NCI-H1417 treated with DMSO at 0.1 percent for 48 hours (cell line): ENCODE measurements around the gene RFNG.
"Not testable (repeated sequence)": the region's sequence is repeated elsewhere in the genome, so short reads cannot be mapped to it uniquely, and the experiment has no call there.

ENCODE experiments used
- DNase-seq: peaks from one replicate; lab custom pipeline; 2025; lab: John Stamatoyannopoulos, UW

The RFNG gene

DNA sequence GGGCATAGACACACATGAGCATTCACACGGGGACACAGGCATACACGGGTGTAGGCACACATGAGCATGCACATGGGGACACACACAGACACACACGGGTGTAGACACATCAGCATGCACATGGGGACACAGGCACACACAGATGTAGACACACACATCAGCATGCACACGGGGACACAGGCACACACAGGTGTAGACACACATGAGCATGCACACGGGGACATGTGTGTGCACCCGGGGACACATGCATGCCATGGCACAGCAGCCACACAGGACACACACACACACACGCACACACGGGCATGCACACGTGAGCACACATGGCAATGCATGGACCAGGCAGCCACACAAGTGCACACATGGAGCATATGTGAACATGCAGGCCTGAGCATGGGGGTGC lies 9.0 kb downstream of the RFNG start:
- no peak for DNase-seq

DNA sequence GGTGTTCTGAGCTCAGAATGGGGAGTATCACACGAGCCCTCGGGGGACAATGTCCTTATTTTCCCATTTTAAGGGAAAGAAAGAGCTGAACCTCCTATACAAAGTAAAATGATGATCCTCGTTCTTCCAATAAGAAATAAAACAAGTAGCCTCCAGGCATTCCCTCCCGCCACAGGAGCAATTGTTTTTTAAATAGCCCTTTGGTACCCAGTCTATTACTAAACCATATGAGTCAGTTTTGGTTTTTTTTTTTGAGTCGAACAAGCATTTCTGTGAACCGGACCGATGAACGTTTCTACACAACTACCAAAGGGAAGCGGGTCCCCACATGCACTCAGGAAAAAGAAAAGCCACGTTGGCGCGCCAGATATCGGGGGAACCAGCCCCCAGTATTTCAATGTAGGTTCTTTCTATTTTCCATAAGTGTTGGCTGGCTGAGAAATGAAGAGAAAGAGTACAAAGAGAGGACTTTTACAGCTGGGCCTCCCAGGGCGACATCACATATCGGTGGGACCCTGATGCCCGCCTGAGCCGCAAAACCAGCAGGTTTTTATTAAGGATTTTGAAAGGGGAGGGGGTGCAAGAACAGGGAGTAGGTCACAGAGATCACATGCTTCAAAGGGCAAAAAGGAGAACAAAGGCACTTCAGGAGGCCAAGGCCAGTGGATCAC lies 10.3 kb downstream of the RFNG start:
- DNase-seq = no peak

DNA sequence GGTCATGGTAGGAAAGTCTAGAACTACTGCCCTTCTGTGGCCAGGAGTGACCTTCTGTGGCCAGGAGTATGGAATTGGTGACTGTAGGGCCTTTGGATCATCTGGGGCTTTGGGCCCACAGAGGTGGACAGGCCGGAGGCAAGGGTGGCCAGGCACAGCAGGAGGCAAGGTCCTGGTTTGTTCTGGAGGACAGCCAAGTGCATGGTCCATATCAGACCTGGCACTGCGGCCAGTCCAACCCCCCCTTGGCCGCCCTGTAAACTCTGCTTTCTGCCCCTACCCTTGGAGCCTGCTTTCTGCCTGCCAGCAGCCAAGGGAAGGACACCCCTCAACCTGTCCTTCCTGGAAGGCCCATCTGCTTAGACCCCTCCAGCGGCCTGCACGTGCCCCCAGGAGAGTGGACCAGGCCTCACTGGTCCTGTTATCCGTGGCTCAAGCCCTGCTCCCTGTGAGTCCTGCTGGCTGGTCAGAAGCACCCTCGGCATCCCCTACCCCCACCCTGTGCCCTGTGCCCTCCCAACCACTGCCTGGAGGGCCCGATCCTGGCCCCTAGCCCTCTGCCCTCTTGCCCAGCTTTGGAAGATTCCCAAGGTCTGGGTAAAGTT lies 11.8 kb downstream of the RFNG start:
- DNase-seq = no peak

DNA sequence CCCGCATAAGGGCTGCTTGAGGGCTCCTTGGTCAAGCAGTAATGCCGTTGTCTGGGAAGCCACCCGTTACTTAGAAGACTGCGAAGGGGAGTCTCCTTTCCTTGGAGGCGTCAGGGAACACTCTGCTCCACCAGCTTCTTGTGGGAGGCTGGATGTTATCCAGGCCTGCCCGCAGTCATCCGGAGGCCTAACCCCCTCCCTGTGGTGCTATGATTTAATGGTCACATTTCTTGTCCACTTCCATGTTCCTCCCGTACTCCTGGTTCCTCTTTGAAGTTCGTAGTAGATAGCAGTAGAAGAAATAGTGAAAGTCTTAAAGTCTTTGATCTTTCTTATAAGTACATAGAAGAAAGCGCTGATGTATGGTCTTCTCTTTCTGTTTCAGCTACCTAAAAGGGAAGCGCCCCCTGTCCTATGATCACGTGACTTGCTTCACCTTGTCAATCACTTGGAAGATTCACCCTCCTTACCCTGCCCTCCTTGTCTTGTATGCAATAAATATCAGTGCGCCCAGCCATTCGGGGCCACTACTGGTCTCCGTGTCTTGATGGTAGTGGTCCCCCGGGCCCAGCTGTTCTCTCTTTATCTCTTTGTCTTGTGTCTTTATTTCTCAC lies 12.7 kb downstream of the RFNG start:
- not testable (repeated sequence) for DNase-seq

DNA sequence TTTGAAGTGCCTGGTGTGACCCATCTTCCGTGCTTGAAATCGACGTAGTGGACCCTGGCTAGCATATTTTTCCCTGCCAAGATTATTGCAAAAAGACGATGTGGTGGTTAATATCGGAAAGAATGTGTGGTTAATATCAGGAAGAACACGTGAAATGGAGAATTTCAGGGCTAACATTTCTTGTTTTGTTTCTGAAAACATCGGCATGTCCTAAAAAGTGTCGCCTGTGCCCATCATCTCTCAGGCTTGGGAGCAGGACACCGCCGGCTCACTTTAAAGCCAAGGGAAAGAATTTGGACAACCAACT lies 13.8 kb downstream of the RFNG start:
- no peak for DNase-seq

DNA sequence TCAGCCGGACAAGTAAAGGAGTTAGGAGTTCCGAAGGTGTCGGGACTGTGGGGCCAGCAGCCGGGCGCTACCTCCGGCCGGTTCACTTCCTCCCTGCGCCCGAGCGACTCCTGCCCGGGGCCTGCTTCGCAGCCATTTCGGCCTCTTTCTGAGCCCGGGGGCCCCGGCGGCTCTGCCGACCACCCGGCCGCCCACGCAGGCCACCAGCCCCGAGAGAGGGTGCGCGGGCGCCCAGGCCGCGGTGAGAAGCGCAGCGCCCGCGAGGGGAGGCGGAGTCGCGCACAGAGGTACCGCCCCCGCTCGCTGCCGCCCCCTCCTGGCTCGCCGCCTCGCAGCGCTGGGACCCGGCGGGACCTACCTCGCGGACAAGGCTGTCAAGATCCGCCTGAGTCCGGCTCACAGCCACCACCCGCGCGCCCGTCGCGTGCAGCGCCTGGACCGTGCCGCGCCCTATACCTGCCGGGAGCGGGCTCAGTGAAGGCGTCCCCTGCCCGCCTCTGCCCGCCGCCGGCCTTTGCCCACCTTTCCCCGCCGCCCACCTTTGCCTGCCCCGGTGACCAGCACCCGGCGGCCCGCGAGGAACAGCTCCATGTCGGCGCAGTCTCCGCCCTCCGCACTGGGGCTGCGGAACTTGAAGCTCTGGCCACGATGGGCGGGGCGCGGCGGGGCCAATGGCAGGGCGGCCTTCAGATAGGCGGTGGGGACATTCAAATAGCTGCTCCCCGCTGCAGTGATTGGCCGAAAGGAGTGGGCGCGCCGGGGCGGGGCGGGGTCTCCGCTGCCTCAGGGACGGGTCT lies 14.3 kb downstream of the RFNG start, which contains the start of gene DCXR:
Gene DCXR (minus strand): TSS at position 606 of the 797 bp plus-strand sequence. CDS start 15 bp downstream, at position 591.
- peak; percentile 63 for DNase-seq

DNA sequence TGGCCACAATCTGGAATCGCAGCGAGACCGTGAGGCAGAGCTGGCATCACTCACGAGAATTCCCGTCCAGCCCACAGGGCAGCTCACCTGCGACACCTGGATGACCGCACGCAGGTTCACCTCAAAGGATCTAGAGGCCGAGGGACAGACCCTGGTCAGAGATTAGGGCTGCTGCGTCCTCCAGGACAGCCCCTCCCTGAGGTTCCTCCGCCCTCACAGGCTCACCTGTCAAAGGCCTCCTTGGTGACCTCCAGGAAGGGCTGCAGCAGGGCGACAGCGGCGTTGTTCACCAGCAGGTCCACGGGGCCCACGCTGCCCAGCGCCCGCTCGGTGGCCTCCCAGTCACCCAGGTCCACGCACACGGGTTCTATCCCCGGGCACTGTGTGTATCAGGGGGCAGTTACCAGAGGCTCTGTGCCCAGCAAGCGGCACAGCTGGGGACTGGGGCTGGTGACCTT lies 14.9 kb downstream of the RFNG start:
- no peak for DNase-seq

DNA sequence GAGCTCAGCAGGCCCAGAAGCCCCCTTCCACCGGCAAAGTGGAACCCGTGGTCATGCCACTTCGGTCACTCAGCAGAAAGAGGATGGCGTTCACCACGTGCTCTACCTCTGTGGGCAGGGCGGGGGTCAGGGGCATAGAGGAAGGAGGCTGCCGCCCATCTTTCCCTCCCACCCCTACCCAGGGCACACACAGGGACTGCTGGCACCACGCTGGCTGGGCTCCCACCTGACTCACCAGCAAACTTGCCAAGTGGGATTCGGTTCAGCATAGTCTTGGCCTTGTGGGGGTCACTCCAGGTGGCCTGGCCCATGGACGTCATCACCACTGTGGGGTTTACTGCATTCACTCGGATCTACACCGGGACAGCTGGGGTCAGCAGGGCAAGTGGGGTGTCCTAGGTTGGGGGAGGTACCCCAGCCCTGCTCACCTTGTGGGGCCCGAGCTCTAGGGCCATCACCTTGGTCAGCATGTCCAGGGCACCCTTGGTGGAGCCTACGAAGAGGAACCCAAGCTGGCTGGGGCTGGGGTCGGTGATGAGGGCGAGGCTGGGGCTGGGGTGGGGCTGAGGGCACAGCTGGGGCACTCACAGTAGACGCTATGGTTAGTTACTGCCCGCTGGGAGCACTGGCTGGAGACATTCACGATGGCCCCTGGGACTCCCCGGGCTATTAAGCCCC lies 15.5 kb downstream of the RFNG start:
- DNase-seq = no peak

DNA sequence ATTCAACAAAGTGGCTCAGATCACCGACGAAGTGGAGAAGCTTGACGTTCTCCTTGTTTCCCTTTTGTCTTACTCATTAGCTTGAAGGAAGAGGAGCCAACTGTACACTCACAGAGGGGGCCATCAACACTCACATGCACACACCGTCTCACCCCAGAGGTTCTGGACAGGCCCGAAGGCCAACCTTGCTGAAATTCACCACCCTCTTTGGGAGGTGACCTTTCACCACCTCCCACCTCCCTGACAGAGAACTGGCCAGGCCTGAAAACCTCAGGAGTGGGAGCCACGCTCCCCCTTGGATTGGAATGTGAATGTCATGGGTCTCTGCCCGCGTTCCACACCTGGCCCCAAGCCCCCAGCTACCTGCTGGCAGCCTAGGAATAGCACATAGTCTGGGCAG lies 16.1 kb downstream of the RFNG start:
- DNase-seq = no peak

DNA sequence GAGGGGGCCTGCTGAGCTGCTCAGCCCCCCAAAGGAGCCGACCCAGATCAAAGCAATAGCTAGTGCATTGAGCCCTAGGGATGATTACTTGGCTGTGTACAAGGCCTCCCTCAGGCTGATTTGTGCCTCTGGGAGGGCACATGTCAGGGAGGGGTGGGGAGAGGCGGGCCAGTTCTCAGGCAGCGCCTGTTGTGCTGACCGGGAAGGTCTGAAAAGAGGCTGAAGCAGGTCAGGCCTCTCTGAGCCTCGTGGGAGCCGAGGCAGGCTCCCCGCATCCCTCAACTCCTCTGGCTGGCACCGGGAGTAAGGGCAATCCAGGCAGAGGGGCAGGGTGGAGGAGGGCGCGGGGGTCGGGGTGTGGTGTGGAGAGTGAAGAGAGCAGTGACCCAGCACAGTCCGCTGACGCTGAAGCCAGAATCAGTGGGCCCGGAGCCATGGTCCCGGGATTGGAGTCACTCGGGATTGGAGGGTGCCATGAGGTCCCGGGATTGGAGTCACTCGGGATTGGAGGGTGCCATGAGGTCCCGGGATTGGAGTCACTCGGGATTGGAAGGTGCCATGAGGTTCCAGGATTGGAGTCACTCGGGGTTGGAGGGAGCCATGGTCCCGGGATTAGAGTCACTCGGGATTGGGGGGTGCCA lies 17.1 kb downstream of the RFNG start:
- no peak for DNase-seq

DNA sequence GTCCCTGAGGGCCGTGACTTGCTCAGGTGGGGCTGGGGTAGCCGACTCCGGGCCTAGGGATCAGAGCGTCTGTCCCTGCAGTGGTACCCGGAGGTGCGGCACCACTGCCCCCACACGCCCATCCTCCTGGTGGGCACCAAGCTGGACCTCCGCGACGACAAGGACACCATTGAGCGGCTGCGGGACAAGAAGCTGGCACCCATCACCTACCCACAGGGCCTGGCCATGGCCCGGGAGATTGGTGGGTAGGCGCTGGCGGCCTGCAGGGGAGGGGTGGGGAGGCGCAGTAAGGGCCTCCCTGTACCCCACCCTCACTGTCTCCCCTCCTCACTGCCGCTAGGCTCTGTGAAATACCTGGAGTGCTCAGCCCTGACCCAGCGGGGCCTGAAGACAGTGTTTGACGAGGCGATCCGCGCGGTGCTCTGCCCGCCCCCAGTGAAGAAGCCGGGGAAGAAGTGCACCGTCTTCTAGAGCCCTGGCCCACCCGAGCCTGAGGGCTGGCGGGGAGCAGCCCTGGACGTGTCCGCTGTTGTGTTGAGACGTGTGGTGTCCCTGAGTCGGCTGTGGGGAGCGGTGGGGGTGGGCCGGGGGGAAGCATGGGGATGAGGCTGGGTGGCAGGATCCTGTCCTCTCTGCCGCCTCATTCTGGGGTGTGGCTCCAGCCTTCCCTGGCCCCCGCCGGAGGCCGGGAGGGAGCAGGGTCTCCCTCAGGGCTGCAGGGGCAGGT lies 18.1 kb downstream of the RFNG start:
- DNase-seq = no peak

DNA sequence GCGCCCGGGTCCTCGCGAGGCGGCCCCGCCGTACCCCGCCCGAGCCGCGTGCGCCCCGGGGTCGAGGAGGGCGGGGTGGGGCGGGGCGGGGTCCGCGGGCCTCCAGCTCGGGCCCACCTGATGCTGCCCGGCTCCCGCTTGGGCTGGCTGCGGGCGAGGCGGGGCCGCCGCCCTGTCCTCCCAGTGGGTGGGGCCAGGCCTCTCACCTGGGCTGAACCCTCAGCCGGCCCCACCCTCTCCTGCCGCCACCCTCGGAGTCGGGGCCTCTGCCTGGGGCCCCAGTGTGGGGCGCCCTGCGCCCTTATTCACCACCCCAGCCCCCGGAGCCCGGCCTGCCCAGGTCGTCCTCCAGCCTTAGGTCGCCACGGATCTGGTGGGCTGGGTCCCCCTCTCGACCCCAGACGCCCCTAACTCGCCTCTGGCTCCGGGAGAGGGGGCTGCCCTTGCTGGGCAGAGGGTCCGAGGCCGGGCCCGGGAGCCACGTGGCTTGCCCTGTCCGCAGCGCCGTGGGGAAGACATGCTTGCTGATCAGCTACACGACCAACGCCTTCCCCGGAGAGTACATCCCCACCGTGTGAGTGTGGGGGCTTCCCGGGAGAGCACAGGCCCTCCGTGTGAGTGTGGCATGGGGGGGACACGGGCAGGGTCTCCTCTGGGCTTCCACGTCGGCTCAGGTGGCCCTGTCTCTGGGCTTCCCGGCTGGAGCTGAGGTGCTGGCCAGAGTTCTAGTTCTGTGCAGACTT lies 19.6 kb downstream of the RFNG start:
- DNase-seq = no peak

DNA sequence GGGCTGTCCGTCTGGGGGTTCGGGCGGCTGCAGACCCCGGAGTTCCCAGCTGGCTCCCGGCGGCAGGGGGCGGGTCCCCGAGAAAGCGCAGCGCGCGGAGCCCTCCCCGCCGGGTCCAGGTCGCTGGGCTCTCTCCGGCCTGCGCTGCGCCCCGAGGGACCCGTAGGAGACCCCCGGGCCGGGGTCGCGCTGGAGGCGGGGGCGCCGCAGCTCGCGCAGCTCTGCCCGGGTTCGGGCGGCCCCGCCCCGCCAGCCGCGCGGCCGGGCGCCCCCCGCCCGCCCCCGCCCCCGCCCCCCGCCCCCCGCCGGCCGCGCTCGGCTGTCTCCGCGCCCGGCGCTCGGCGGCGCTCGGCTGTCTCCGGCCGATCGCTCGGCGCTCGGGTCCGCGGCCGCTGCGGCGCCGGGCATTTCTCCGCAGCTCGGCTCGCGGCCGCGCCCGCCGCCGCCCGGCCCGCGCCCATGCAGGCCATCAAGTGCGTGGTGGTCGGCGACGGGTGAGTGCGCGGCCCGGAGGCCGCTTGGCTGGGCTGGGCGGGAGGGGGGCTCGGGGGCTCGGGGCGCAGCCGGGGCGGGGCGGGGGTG lies 20.2 kb downstream of the RFNG start, which contains the start of gene RAC3:
Gene RAC3 (plus strand): TSS at position 376 of the 582 bp plus-strand sequence. CDS start 84 bp downstream, at position 460.
- no peak for DNase-seq

DNA sequence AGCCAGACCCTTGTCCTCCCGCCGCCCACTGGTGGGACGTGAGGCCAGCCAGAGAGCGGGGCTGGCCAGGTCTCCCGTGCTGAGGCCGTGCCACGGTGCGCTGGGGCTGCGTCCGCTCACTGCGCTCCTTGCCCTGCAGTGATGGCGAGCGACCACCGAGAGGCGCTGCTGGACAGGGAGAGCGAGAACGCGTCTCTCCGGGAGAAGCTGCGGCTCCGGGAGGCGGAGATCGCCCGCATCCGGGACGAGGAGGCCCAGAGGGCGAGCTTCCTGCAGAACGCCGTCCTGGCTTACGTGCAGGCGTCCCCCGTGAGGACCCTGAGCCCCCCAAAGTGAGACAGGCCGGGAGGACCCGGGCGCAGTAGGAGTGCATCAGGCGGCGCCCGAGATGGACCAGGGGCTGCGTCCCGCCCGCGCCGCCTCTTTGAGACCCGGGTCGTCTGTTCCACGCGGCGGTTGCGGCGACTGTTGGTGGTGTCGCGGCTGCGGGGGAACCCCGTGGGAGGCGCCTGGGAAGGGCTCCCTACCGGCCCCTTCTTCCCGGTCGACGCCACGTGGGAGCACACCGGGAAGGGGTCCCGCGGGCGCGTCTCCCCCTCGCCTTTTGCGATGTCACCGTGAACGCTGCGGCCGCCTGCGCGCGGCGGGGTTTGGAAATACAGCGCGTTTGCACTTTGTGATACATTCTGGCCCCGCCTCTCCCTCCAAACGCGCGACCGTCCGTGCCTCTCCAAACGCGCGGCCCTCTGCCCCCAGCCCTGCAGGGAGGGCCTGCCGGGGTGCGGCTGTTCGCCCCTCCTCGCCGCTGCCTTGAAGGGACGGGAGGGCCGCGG lies 20.9 kb downstream of the RFNG start:
- no peak for DNase-seq

DNA sequence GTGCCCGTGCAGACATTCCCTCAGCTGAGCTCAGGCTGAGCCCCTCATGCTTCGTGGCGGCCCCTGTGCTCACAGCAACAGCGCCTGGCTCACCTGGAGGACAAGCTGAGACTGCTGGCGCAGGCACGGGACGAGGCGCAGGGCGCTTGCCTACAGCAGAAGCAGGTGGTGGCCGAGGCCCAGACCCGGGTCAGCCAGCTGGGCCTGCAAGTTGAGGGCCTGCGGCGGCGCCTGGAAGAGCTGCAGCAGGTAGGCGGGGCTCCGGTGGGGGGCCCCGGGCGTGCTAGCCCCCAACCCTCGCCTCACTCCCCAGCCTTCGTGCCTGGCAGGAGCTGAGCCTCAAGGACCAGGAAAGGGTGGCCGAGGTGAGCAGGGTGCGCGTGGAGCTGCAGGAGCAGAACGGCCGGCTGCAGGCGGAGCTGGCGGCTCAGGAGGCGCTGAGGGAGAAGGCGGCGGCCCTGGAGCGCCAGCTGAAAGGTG lies 21.6 kb downstream of the RFNG start:
- no peak for DNase-seq

DNA sequence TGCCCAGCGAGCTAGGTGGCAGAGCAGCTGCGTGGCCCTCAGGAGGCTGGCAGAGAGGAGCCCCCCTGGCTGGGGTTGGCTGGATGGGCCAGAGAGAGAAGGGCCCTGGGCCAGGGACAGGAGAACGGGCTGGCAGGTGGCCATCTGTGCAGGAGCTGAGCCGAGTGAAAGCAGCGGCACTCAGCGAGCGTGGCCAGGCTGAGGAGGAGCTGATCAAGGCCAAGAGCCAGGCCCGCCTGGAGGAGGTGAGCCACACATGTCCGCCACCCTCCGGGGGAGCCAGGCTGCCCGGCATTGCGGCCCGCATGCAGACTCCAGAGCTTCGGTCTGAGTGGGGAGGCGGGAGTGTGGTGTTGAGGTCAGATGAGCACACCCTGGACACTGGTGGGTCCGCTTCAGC lies 22.2 kb downstream of the RFNG start:
- DNase-seq = no peak

DNA sequence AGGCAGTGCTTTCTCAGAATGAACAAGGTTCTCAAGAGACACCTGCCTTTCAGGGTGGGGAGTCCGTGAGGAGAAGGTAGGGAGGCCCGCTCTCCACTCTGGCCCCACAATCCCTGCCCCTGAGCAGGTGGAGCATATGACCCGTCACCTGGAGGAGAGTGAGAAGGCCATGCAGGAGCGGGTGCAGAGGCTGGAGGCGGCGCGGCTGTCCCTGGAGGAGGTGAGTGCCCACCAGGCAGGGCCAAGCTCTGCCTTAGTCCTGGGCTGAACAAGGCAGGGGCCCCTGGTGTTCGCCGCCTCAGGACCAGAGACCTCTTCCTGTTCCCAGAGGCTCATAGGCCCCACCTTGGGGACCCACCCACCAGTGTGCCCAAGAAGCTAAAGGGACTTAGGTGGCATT lies 22.6 kb downstream of the RFNG start:
- no peak for DNase-seq

DNA sequence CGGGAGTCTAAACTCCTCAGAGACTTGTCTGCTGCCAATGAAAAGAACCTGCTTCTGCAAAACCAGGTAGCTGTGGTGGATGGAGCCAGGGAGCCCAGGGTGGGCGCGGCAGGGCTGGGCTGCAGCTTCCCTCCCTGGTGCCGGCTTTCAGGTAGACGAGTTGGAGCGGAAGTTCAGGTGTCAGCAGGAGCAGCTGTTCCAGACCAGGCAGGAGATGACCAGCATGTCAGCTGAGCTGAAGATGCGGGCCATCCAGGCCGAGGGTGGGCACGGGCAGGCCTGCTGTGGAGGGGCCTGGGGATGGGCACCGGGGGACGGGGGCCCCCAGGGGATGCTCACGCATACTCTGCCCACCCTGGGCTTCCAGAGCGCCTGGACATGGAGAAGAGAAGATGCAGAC lies 23.4 kb downstream of the RFNG start:
- no peak for DNase-seq
